Naive B cell (primary cell): ENCODE measurements around the gene LBX2. TPM values are rescaled to one million over a fixed set of nuclear protein-coding genes. Genes with fewer than 3 reads are reported as not detected.
A peak's percentile ranks its signal among the peaks of the same experiment; 100 is the strongest.

Experiments used
- ATAC-seq, 2 donors: fragments of 150-1000 bp; cut with Tn5 transposase; 2 replicates each; pipeline ENCODE4 v1.10.0; 2021; ENCODE audit warnings: low read depth in 2 of 2, mild to moderate bottlenecking in 2 of 2, moderate library complexity in 2 of 2
- DNase-seq: peaks from one replicate; pipeline ENCODE4 v3.0.0; 2022
- H3K27ac Mint-ChIP-seq, 6 donors: one replicate each; pipeline ENCODE4 v1.8.0; 2020 to 2022; ENCODE audit warnings: mild to moderate bottlenecking in 6 of 6, mixed read lengths in 6 of 6, moderate library complexity in 5 of 6, inconsistent platforms in 2 of 6
- H3K27me3 Mint-ChIP-seq, 3 donors: one replicate each; pipeline ENCODE4 v1.8.0; 2021 to 2022; ENCODE audit warnings: mixed read lengths in 3 of 3, mild to moderate bottlenecking in 1 of 3
- H3K36me3 Mint-ChIP-seq, 2 donors: one replicate each; pipeline ENCODE4 v1.8.0; 2020 to 2022; ENCODE audit warnings: mixed read lengths in 2 of 2, inconsistent platforms in 1 of 2, mild to moderate bottlenecking in 1 of 2
- H3K4me1 Mint-ChIP-seq, 3 donors: one replicate each; pipeline ENCODE4 v1.8.0; 2020 to 2022; ENCODE audit warnings: mixed read lengths in 3 of 3, inconsistent platforms in 1 of 3, mild to moderate bottlenecking in 1 of 3, moderate library complexity in 1 of 3
- H3K4me3 Mint-ChIP-seq, 8 donors: one replicate each; pipeline ENCODE4 v1.8.0; 2020 to 2022; ENCODE audit warnings: mild to moderate bottlenecking in 8 of 8, mixed read lengths in 8 of 8, moderate library complexity in 8 of 8, inconsistent platforms in 2 of 8
- H3K9me3 Mint-ChIP-seq, 7 donors: one replicate each; pipeline ENCODE4 v1.8.0; 2020 to 2022; ENCODE audit warnings: mixed read lengths in 7 of 7, mild to moderate bottlenecking in 5 of 7, inconsistent platforms in 2 of 7, moderate library complexity in 1 of 7
- polyA plus RNA-seq, 6 donors: library from polyadenylated mRNA; unstranded; fragments of 300-500 nt; fragmentation: Illumina TruSeq; gene quantifications; one replicate each; pipeline ENCODE4 v1.2.3, GENCODE V29; 2021; ENCODE audit warnings: low read depth in 6 of 6

The LBX2 gene
- polyA plus RNA-seq, 6 donors from 2014 or later, result not detected

DNA sequence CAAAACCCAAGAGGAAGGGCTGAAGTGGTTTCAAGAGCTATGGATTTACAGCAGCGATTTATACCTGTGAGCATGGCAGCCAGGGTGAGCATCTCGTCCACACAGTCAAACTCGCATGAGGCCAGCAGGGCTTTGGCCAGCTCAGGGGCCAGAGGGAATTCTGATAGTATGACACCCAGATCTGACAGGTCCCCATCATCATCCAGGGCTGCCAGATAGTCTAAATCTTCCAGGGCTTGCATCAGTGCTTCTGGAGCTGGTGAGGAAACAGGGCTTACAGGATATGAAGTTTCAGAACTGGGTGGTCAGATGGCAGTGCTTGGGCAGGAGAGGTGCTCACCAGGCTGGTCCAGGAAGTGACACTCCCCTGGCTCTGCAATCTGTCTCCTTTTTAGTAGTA is 23.1 kb upstream of the LBX2 start:
- ATAC-seq (no peak), DNase-seq (no peak)
- Mint-ChIP-seq H3K4me1 (peaks cover 14 to 19% (median 15%) of the 10 kb centered on the region in 3 donors), H3K27ac (no peak overlapping the region), H3K9me3 (no peaks in the 10 kb centered on the region), H3K27me3 (peaks cover 42 to 50% (median 50%) of the 10 kb centered on the region in 3 donors), H3K36me3 (peaks cover 12 to 23% of the 10 kb centered on the region in 2 donors), H3K4me3 (no peak overlapping the region)

- peak overlapping the region; percentile 70 to 91 (median 86) for H3K4me3 Mint-ChIP-seq
- H3K27me3 Mint-ChIP-seq, result peaks cover 69 to 93% (median 80%) of the 10 kb centered on the region in 3 donors
- no peak overlapping the region for H3K27ac Mint-ChIP-seq
- no peak for DNase-seq
- peaks cover 13 to 27% (median 25%) of the 10 kb centered on the region in 3 donors for H3K4me1 Mint-ChIP-seq
- ATAC-seq, result no peak
- no peaks in the 10 kb centered on the region for H3K9me3 Mint-ChIP-seq
- H3K36me3 Mint-ChIP-seq, result peaks cover 0 to 3% of the 10 kb centered on the region in 2 donors
Measured at GRCh38 chr2:74516650-74517049, 17.2 kb upstream of the LBX2 start.

DNA sequence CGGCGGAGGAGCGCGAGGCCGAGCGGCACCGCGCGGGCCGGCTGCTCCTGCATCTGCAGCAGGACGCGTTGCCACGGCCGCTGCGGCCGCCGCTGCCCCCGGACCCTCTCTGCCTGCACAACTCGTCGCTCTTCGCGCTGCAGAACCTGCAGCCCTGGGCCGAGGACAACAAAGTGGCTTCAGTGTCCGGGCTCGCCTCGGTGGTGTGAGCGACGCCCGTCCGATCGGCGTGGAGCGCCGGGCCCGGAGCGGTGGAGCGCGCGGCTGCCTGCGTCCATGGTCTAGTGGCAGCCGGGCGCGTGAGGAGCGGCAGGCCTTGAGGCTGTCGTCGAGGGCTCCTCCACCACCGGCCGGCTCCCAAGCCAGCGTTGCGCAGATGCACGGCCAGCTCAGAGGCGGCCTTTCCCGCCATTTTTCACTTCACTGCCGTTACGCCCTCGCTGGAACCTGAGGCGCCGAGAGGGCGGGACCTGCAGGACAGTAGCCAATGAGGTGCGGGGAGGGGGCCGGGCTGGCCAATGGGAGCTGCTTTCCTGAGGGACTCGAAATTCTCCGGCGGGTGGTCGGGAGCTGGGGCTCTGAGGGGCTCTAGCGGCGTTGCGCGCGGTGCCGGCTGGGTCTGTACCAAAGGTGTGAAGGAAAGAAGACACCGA is 16.7 kb upstream of the LBX2 start:
- H3K27me3 Mint-ChIP-seq, result peaks cover 71 to 93% (median 80%) of the 10 kb centered on the region in 3 donors
- H3K36me3 Mint-ChIP-seq, result no peaks in the 10 kb centered on the region
- peak overlapping the region; percentile 70 to 91 (median 86) for H3K4me3 Mint-ChIP-seq
- no peak overlapping the region for H3K27ac Mint-ChIP-seq
- peak; percentile 64 for DNase-seq
- H3K4me1 Mint-ChIP-seq, result peaks cover 13 to 27% (median 25%) of the 10 kb centered on the region in 3 donors
- peak; percentile 77 to 79 for ATAC-seq
- H3K9me3 Mint-ChIP-seq, result no peaks in the 10 kb centered on the region

GRCh38 chr2:74515271-74515980 is 16.0 kb upstream of the LBX2 start:
- Mint-ChIP-seq H3K9me3 (no peaks in the 10 kb centered on the region), H3K27me3 (peaks cover 70 to 91% (median 79%) of the 10 kb centered on the region in 3 donors), H3K27ac (peak overlapping the region in 1 of 6 donors; percentile 92), H3K36me3 (no peaks in the 10 kb centered on the region), H3K4me1 (peaks cover 13 to 27% (median 25%) of the 10 kb centered on the region in 3 donors), H3K4me3 (peak overlapping the region; percentile 59 to 89 (median 79))
- DNase-seq, result no peak
- peak; percentile 17 to 21 for ATAC-seq

DNA sequence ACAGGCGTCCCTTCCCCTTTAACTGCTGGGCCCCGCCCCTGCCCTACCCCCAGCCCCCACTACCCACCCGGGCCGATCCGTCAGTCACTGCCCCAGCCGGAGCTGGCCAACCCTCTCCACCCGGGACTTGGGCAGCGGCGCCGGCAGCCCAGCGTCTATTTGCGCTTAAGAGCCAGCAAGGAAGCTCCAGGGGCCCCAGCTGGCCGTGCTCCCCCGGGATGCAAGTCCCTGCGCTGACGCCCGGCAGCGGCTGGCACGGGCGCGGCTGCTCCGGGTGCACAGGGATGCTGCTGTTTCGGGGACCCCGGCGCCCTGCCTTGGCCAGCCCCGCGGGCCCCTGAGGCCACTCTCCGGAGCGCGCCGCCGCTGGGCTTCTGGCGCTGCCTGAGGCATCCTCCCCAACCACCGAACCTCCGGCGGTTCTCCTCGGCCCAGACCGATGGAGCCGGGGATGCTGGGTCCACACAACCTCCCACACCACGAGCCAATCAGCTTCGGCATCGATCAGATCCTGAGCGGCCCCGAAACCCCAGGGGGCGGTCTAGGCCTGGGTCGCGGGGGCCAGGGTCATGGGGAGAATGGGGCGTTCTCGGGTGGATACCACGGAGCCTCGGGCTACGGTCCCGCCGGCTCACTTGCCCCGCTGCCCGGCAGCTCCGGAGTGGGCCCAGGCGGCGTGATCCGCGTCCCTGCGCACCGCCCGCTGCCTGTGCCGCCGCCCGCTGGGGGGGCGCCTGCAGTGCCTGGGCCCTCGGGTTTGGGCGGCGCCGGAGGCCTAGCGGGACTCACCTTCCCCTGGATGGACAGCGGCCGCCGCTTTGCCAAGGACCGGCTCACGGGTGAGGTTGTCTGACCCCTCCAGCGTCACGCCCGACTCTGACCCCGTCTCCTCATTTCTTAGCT is 15.2 kb upstream of the LBX2 start, which contains the start of gene TLX2:
TSS of gene TLX2 (plus strand) at position 83 of the 903 bp plus-strand sequence. CDS start at position 440, 357 bp downstream.
- peak within 1 kb of the TSS in 2 of 6 donors; percentile 33 to 92 for H3K27ac Mint-ChIP-seq
- peak; percentile 22 to 28 for ATAC-seq
- peak within 1 kb of the TSS; percentile 59 to 89 (median 79) for H3K4me3 Mint-ChIP-seq
- H3K27me3 Mint-ChIP-seq, result peaks cover 64 to 89% (median 78%) of the 10 kb centered on the region in 3 donors
- H3K36me3 Mint-ChIP-seq, result no peaks in the 10 kb centered on the region
- peaks cover 0 to 3% (median 0%) of the 10 kb centered on the region in 7 donors for H3K9me3 Mint-ChIP-seq
- DNase-seq, result peak; percentile 24
- peaks cover 13 to 27% (median 25%) of the 10 kb centered on the region in 3 donors for H3K4me1 Mint-ChIP-seq

GRCh38 chr2:74513605-74514367 is 14.4 kb upstream of the LBX2 start:
- H3K27ac Mint-ChIP-seq, result peak overlapping the region in 2 of 6 donors; percentile 33 to 80
- DNase-seq, result no peak
- peaks cover 0 to 3% (median 0%) of the 10 kb centered on the region in 7 donors for H3K9me3 Mint-ChIP-seq
- H3K4me3 Mint-ChIP-seq, result peak overlapping the region; percentile 12 to 63 (median 42)
- ATAC-seq, result no peak
- peaks cover 13 to 27% (median 26%) of the 10 kb centered on the region in 3 donors for H3K4me1 Mint-ChIP-seq
- H3K36me3 Mint-ChIP-seq, result no peaks in the 10 kb centered on the region
- H3K27me3 Mint-ChIP-seq, result peaks cover 57 to 83% (median 72%) of the 10 kb centered on the region in 3 donors

- Mint-ChIP-seq H3K4me1 (peaks cover 19 to 35% (median 34%) of the 10 kb centered on the region in 3 donors), H3K4me3 (peak overlapping the region in 5 of 8 donors; percentile 10 to 66 (median 49)), H3K9me3 (peaks cover 0 to 3% (median 0%) of the 10 kb centered on the region in 7 donors), H3K27ac (peak overlapping the region in 2 of 6 donors; percentile 33 to 80), H3K27me3 (peaks cover 49 to 75% (median 64%) of the 10 kb centered on the region in 3 donors), H3K36me3 (no peaks in the 10 kb centered on the region)
- DNase-seq, result no peak
- no peak for ATAC-seq
Measured at GRCh38 chr2:74512744-74513604, 13.6 kb upstream of the LBX2 start.

DNA sequence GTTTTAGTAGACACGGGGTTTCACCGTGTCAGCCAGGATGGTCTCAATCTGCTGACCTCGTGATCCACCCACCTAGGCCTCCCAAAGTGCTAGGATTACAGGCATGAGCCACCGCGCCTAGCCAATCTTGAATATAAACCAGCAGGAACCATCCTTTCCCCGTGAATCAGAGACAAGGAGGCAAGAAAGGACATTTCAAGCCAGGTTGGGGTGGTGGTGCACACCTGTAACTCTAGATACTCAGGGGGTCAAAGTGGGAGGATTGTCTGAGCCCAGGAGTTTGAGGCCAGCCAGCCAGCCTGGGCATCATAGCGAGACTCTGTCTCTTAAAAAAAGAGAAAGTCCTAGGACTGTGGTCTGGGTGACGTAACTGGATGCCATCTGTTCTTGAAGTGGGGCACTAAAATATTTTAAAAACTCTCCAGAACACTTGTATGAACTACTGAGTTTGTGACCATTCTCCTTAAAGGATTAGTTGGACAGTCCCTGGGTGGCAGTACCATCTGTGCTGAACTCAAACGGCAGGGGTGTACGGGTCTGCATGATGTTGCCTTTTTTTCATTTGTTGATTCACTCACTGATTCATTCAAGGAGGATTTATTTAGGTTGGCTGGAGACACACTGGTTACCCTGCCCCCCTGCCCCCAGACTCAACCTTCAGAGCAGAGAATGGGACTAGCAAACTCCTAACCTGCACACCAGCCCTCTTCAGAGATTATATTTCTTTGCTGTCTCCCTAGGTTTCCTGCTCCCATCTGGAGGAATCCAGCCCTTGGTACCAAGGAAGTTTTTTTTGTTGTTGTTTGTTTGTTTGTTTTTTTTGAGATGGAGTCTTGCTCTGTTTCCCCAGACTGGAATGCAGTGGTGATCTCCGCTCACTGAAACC is 11.9 kb upstream of the LBX2 start:
- H3K4me1 Mint-ChIP-seq, result peaks cover 25 to 34% (median 34%) of the 10 kb centered on the region in 3 donors
- H3K9me3 Mint-ChIP-seq, result peaks cover 0 to 3% (median 0%) of the 10 kb centered on the region in 7 donors
- no peak for ATAC-seq
- DNase-seq, result no peak
- peaks cover 0 to 5% of the 10 kb centered on the region in 2 donors for H3K36me3 Mint-ChIP-seq
- H3K27ac Mint-ChIP-seq, result no peak overlapping the region
- peaks cover 34 to 59% (median 48%) of the 10 kb centered on the region in 3 donors for H3K27me3 Mint-ChIP-seq
- H3K4me3 Mint-ChIP-seq, result peak overlapping the region in 1 of 8 donors; percentile 52

DNA sequence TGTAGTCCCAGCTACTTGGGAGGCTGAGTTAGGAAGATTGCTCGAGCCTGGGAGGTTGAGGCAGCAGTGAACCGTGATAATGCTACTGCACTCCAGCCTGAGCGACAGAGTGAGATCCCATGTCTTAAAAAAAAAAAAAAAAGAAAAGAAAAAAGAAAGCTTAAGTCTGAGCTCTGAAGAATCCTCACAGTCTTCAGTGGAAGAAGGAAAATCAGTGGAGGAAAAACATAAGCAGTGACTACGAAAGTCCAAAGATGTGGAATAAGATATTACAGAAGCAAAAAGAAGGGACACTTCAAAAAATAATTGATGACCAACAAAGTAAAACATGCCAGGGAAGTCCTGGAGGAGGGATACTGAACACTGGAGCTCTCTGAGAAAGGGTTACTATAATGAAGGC is 10.9 kb upstream of the LBX2 start:
- no peak for DNase-seq
- H3K36me3 Mint-ChIP-seq, result peaks cover under 1 to 13% of the 10 kb centered on the region in 2 donors
- peak overlapping the region in 1 of 8 donors; percentile 30 for H3K4me3 Mint-ChIP-seq
- peaks cover 0 to 3% (median 0%) of the 10 kb centered on the region in 7 donors for H3K9me3 Mint-ChIP-seq
- H3K27me3 Mint-ChIP-seq, result peaks cover 29 to 50% (median 42%) of the 10 kb centered on the region in 3 donors
- no peak overlapping the region for H3K27ac Mint-ChIP-seq
- no peak for ATAC-seq
- peaks cover 23 to 29% (median 27%) of the 10 kb centered on the region in 3 donors for H3K4me1 Mint-ChIP-seq

GRCh38 chr2:74507926-74508520 is 8.6 kb upstream of the LBX2 start:
- H3K4me3 Mint-ChIP-seq, result peak overlapping the region; percentile 92 to 100 (median 100)
- ATAC-seq, result peak; percentile 6
- peak overlapping the region; percentile 97 to 100 (median 100) for H3K27ac Mint-ChIP-seq
- peaks cover 0 to 3% (median 0%) of the 10 kb centered on the region in 7 donors for H3K9me3 Mint-ChIP-seq
- peaks cover 33 to 47% (median 41%) of the 10 kb centered on the region in 3 donors for H3K4me1 Mint-ChIP-seq
- peaks cover 12 to 26% of the 10 kb centered on the region in 2 donors for H3K36me3 Mint-ChIP-seq
- peaks cover 40 to 56% (median 49%) of the 10 kb centered on the region in 3 donors for H3K27me3 Mint-ChIP-seq
- DNase-seq, result no peak
